ENCODE results near the gene INAVA.

DNA sequence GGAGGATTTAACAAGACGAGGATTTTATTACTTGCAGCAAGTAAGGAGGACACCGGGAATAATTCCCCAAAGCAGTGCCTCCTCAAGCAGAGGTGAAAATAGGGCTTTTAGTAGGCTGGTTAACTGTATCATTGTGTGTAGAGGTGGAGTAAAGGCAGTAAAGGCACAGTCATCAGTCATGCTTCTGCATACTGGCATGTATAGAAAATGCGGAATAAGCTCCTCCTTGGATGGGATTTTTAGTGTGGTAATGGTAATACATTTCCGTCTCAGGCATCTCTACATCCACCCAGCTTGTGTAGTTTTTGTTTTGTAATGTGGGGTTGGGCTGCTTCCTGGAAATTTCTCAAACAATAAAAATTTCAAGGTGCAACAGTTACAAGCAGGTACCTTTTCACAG lies 49.3 kb upstream of the INAVA start:
- TF ChIP-seq, protein P1, sequence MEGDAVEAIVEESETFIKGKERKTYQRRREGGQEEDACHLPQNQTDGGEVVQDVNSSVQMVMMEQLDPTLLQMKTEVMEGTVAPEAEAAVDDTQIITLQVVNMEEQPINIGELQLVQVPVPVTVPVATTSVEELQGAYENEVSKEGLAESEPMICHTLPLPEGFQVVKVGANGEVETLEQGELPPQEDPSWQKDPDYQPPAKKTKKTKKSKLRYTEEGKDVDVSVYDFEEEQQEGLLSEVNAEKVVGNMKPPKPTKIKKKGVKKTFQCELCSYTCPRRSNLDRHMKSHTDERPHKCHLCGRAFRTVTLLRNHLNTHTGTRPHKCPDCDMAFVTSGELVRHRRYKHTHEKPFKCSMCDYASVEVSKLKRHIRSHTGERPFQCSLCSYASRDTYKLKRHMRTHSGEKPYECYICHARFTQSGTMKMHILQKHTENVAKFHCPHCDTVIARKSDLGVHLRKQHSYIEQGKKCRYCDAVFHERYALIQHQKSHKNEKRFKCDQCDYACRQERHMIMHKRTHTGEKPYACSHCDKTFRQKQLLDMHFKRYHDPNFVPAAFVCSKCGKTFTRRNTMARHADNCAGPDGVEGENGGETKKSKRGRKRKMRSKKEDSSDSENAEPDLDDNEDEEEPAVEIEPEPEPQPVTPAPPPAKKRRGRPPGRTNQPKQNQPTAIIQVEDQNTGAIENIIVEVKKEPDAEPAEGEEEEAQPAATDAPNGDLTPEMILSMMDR (IDR thresholded peaks at IDR 0.05), result no peak
- TF ChIP-seq POLR2A (IDR thresholded peaks at IDR 0.05), result no peak

Measured in adrenal gland (tissue), 5 donors.